GM18870 (cell line): ENCODE data around the gene PSMC3IP.
"Not testable (repeated sequence)": the region's sequence is repeated elsewhere in the genome, so short reads cannot be mapped to it uniquely, and the experiment has no call there.

Experiments used
- ATAC-seq: cut with Tn5 transposase; IDR thresholded peaks from one replicate; pipeline ENCODE4 v1.9.1; 2021; ENCODE audit warnings: moderate library complexity; ENCODE audit not compliant: unreplicated experiment

PSMC3IP gene

GRCh38 chr17:42541041-42541833 lies 36.3 kb downstream of the PSMC3IP start:
- no peak for ATAC-seq

DNA sequence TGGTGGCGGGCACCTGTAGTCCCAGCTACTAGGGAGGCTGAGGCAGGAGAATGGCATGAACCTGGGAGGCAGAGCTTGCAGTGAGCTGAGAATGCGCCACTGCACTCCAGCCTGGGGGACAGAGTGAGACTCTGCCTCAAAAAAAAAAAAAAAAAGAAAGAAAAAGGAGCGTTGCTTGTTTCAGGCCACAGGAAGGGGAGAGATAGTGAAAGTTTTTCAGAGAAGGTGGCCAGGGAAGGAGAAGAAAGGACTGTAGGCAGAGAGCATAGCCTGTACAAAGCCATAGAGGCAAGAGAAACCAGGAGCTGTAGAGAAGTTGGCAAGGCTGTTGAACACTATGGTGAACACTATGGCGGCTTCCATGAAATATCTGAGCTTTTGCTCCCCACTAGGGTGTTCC lies 37.0 kb downstream of the PSMC3IP start:
- ATAC-seq, result not testable (repeated sequence)

GRCh38 chr17:42538482-42538881 lies 39.0 kb downstream of the PSMC3IP start:
- ATAC-seq, result no peak

DNA sequence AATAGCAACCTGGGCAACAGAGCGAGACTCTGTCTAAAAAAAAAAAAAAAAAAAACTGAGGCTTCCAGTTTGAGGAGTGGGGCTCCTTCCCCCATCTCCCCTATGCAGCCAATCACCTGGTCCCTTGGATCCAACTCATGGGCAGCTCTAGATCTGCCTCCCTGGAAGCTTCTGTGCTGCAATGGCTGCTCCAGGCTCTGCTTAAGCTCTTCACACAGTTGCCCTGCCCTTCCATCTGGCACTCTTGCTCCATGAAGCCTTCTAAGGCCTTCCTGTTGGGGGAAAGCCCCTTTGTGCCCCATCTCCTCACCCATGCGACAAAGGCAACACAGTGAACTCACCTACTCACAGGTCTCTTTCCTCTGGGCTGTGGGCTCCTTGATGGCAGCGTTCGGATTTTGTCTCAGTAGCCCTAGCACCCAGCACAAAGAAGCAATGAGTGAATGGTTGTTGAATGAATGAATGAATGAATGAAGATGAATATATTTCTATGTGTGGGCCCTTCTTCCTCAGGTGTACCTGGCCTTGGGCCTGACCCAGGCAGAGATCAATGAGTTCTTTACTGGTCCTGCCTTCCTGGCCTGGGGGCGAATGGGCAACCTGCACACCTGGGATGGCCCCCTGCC lies 39.6 kb downstream of the PSMC3IP start:
- ATAC-seq, result no peak

DNA sequence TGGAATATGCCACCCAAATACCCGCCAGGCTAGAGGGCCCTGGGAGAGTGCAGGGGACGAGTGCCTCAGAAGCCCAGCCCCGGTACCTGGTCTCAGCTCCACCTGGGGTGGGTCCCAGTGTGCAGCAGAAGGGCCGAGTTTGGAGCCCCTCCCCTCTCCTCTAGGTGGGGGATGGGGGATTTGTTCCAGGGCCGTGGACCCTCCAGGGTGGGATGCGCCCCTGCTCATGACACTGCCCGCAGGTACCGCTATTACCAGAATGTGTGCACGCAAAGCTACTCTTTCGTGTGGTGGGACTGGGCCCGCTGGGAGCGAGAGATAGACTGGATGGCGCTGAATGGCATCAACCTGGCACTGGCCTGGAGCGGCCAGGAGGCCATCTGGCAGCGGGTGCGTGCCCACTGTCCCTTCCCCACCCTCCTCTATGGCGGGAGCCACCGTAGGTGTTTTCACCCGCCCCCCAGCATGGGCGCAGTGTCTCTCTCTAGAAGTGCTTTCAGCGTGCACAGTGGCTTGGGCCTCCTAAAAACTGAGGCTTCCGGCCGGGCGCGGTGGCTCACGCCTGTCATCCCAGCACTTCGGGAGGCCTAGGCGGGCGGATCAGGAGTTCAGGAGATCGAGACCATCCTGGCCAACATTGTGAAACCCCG lies 40.2 kb downstream of the PSMC3IP start:
- no peak for ATAC-seq

DNA sequence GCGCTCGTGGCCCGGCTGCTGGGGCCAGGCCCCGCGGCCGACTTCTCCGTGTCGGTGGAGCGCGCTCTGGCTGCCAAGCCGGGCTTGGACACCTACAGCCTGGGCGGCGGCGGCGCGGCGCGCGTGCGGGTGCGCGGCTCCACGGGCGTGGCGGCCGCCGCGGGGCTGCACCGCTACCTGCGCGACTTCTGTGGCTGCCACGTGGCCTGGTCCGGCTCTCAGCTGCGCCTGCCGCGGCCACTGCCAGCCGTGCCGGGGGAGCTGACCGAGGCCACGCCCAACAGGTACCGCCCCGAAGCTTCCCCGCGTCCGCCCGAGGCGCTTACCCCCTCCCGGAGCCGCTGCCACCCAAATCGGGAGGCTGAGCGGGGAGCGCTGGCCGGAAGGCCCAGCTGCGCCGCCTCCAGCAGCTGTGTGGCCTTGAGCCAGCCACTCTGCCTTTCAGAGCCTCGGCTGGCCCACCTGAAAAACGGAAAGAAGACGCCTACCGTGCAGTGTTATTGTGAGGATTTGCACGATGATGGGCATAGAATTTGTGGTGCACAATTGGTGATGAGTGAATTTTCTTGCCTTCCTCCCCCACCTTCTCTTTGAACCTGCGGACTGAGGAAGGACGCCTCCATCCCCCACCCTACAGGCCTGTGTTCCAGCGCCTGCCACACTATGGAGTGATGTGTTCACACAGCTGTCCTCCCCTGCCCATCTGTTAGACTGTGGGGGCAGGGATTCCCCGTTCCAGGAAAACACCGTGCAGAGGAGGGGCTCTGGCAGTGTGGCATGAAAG lies 41.0 kb downstream of the PSMC3IP start:
- ATAC-seq, result peak; percentile 36

DNA sequence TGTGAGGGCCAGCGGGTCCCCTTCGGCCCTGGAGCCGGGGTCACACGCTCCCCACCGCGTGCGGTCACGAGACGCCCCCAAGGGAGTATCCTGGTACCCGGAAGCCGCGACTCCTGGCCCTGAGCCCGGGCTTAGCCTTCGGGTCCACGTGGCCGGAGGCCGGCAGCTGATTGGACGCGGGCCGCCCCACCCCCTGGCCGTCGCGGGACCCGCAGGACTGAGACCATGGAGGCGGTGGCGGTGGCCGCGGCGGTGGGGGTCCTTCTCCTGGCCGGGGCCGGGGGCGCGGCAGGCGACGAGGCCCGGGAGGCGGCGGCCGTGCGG lies 41.5 kb downstream of the PSMC3IP start, which contains the start of gene NAGLU:
TSS of gene NAGLU (plus strand) at position 194 of the 324 bp plus-strand sequence. CDS start at position 226, 32 bp downstream.
- ATAC-seq, result peak; percentile 52

- ATAC-seq, result peak; percentile 10
Measured at GRCh38 chr17:42535155-42536047, 42.1 kb downstream of the PSMC3IP start.

- no peak for ATAC-seq
Measured at GRCh38 chr17:42531455-42532354, 45.8 kb downstream of the PSMC3IP start.

- ATAC-seq, result no peak
Measured at GRCh38 chr17:42530952-42531454, 46.5 kb downstream of the PSMC3IP start.

DNA sequence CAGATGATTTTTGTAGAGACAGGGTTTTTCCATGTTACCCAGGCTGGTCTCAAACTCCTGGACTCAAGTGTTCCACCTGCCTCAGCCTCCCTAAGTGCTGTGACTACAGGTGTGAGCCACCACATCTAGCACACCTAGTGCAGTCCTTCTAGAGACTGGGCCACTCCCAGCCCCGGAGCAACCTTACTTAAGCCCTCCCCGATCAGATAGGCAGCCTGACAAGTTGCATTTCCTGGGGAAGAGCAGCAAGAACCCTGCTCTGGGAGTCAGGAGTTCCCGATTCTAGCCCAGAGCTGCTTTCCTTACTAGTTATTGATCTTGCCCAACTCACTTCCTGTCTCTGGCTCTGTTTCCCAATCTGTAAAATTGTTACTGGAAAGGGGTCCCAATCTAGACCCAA lies 48.5 kb downstream of the PSMC3IP start:
- ATAC-seq, result no peak

- no peak for ATAC-seq
Measured at GRCh38 chr17:42527932-42528331, 49.6 kb downstream of the PSMC3IP start.

- ATAC-seq, result no peak
Measured at GRCh38 chr17:42526031-42526444, 51.5 kb downstream of the PSMC3IP start.

GRCh38 chr17:42525221-42525620 lies 52.3 kb downstream of the PSMC3IP start:
- ATAC-seq, result no peak

- ATAC-seq, result no peak
Measured at GRCh38 chr17:42522798-42523278, 54.7 kb downstream of the PSMC3IP start.
